A549 (cell line): ENCODE results near the gene FHIT. TPM values are rescaled to one million over a fixed set of nuclear protein-coding genes. Genes with fewer than 3 reads are reported as not detected.

Source experiments
- ATAC-seq, 2 experiments: fragments of 200-7000 bp in 1 of 2; fragments of >200 bp in 1 of 2; cut with Nextera tagmentation in 1 of 2; cut with Tn5 transposase in 1 of 2; 3 replicates each; pipeline versions ENCODE4 v1.8.0 to v1.9.1; 2018 to 2020; ENCODE audit warnings: mild to moderate bottlenecking in 1 of 2, moderate library complexity in 1 of 2
- CTCF ChIA-PET: fragments of 300-600 bp; sonication (Branson Sonifier 250); formaldehyde crosslinking; extraction: SDS; loops from one replicate; lab custom pipeline; 2021; ENCODE audit warnings: antibody characterized with exemption, inconsistent platforms; lab: Yijun Ruan, JAX
- POLR2A ChIA-PET: fragments of 350-600 bp; formaldehyde crosslinking; extraction: SDS; loops from one replicate; lab custom pipeline; 2021; ENCODE audit warnings: antibody characterized with exemption, inconsistent platforms; lab: Yijun Ruan, JAX
- DNase-seq, 2 experiments: peaks; one replicate each; pipeline versions ENCODE4 v3.0.0 to v3.0.0-alpha.2; 2011 to 2016; ENCODE audit warnings: low read depth in 1 of 2, low spot score in 1 of 2
- FAIRE-seq: peaks from 2 replicates; lab custom pipeline; 2011; peaks lifted over from hg19 to GRCh38; lab: Jason Lieb, UNC
- H3K27ac ChIP-seq, 2 experiments: fragments of >200 bp; sonication (Bioruptor Twin); formaldehyde crosslinking; 3 replicates each; pipeline ENCODE4 v1.5.1; 2016 to 2017
- H3K4me1 ChIP-seq: fragments of >200 bp; sonication (Bioruptor Twin); formaldehyde crosslinking; 3 replicates; pipeline ENCODE4 v1.6.1; 2016
- H3K4me2 ChIP-seq: fragments of >200 bp; sonication (Bioruptor Twin); formaldehyde crosslinking; 3 replicates; pipeline ENCODE4 v1.6.1; 2016
- H3K4me3 ChIP-seq: fragments of >200 bp; sonication (Bioruptor Twin); formaldehyde crosslinking; 3 replicates; pipeline ENCODE4 v1.5.1; 2016
- H3K9me3 ChIP-seq: fragments of >200 bp; sonication (Bioruptor Twin); formaldehyde crosslinking; 3 replicates; pipeline ENCODE4 v1.6.1; 2016
- ATOH8 ChIP-seq: fragments of 250-450 bp; sonication (Bioruptor Pico); IDR thresholded peaks from 2 replicates; pipeline ENCODE4 v1.5.0; 2020; ENCODE audit warnings: low read depth, mild to moderate bottlenecking, moderate library complexity
- CBX8 ChIP-seq: fragments of 200-600 bp; sonication (generic); IDR thresholded peaks from 2 replicates; pipeline ENCODE4 v1.6.1; 2016
- CHD2 ChIP-seq: fragments of 150-350 bp; IDR thresholded peaks from 2 replicates; pipeline ENCODE4 v1.6.1; 2014; ENCODE audit warnings: low read length; ENCODE audit not compliant: partially characterized antibody
- CTCF ChIP-seq: fragments of >200 bp; sonication (Bioruptor Twin); formaldehyde crosslinking; IDR thresholded peaks from 3 replicates; pipeline ENCODE4 v1.5.1; 2016
- E2F6 ChIP-seq: IDR thresholded peaks from 2 replicates; pipeline ENCODE4 v1.6.1; 2012; ENCODE audit warnings: low read depth, borderline replicate concordance
- EHMT2 ChIP-seq: fragments of 200-600 bp; sonication (generic); IDR thresholded peaks from 2 replicates; pipeline ENCODE4 v1.6.1; 2016; ENCODE audit warnings: antibody characterized with exemption, low read depth, mild to moderate bottlenecking, moderate library complexity
- FOSL2 ChIP-seq, 2 experiments: fragments of 450-650 bp in 1 of 2; fragments of >200 bp in 1 of 2; sonication (Bioruptor Twin) in 1 of 2; formaldehyde crosslinking; IDR thresholded peaks; 2 replicates each; pipeline versions ENCODE4 v1.5.0 to v1.6.1; 2016 to 2020; ENCODE audit warnings: mild to moderate bottlenecking in 1 of 2, moderate library complexity in 1 of 2
- GATA3 ChIP-seq: IDR thresholded peaks from 2 replicates; pipeline ENCODE4 v1.6.1; 2012; ENCODE audit warnings: borderline replicate concordance
- HMGXB4 ChIP-seq: fragments of 250-450 bp; sonication (Bioruptor Pico); IDR thresholded peaks from 2 replicates; pipeline ENCODE4 v1.5.0; 2021; ENCODE audit warnings: mild to moderate bottlenecking, moderate library complexity, borderline replicate concordance
- HOXA7 ChIP-seq: fragments of 250-450 bp; sonication (Bioruptor Pico); IDR thresholded peaks from 2 replicates; pipeline ENCODE4 v1.5.0; 2020; ENCODE audit warnings: mild to moderate bottlenecking, moderate library complexity
- HOXB13 ChIP-seq: fragments of 250-450 bp; sonication (Bioruptor Pico); IDR thresholded peaks from 2 replicates; pipeline ENCODE4 v1.5.0; 2020; ENCODE audit warnings: low read depth, mild to moderate bottlenecking, moderate library complexity
- HOXB5 ChIP-seq: fragments of 250-450 bp; sonication (Bioruptor Pico); IDR thresholded peaks from 2 replicates; pipeline ENCODE4 v1.5.0; 2020; ENCODE audit warnings: mild to moderate bottlenecking, moderate library complexity
- JUN ChIP-seq, 2 experiments: fragments of >200 bp; sonication (Bioruptor Twin); formaldehyde crosslinking; IDR thresholded peaks; 2 replicates in 1 of 2; 3 replicates in 1 of 2; pipeline ENCODE4 v1.6.1; 2016 to 2017
- NFE2L2 ChIP-seq: fragments of 150-350 bp; conservative IDR thresholded peaks from 2 replicates; pipeline ENCODE4 v1.6.1; 2014; ENCODE audit warnings: low read length
- NPAS2 ChIP-seq: fragments of 250-450 bp; sonication (Bioruptor Pico); IDR thresholded peaks from 2 replicates; pipeline ENCODE4 v1.8.0; 2022; ENCODE audit warnings: mild to moderate bottlenecking, moderate library complexity, borderline replicate concordance
- NR3C1 ChIP-seq: fragments of >200 bp; sonication (Bioruptor Twin); formaldehyde crosslinking; IDR thresholded peaks from 3 replicates; pipeline ENCODE4 v1.6.1; 2017
- PBX3 ChIP-seq: IDR thresholded peaks from 2 replicates; pipeline ENCODE4 v1.6.1; 2012
- RAD21 ChIP-seq, 2 experiments: fragments of >200 bp in 1 of 2; sonication (Bioruptor Twin) in 1 of 2; formaldehyde crosslinking in 1 of 2; IDR thresholded peaks in 1 of 2; conservative IDR thresholded peaks in 1 of 2; 2 replicates in 1 of 2; 3 replicates in 1 of 2; pipeline ENCODE4 v1.6.1; 2012 to 2018; ENCODE audit warnings: inconsistent platforms in 1 of 2
- RARB ChIP-seq: fragments of 250-450 bp; sonication (Bioruptor Pico); IDR thresholded peaks from 2 replicates; pipeline ENCODE4 v1.8.0; 2021; ENCODE audit warnings: mild to moderate bottlenecking, moderate library complexity
- RCOR1 ChIP-seq: fragments of 150-350 bp; IDR thresholded peaks from 2 replicates; pipeline ENCODE4 v1.6.1; 2014; ENCODE audit warnings: antibody characterized with exemption, low read length, low read depth
- RFX5 ChIP-seq: fragments of 450-650 bp; IDR thresholded peaks from 2 replicates; pipeline ENCODE4 v1.7.1; 2014; ENCODE audit warnings: antibody characterized with exemption, mild to moderate bottlenecking, moderate library complexity
- SMC3 ChIP-seq: fragments of >200 bp; sonication (Bioruptor Twin); formaldehyde crosslinking; IDR thresholded peaks from 3 replicates; pipeline ENCODE4 v1.6.1; 2018; ENCODE audit warnings: inconsistent platforms
- TP53 ChIP-seq: fragments of 250-450 bp; sonication (Bioruptor Pico); IDR thresholded peaks from 2 replicates; pipeline ENCODE4 v1.5.0; 2021; ENCODE audit warnings: mild to moderate bottlenecking, moderate library complexity
- ZFP36 ChIP-seq: fragments of 450-650 bp; IDR thresholded peaks from 2 replicates; pipeline ENCODE4 v1.6.1; 2014; ENCODE audit warnings: borderline replicate concordance; ENCODE audit not compliant: partially characterized antibody
- ZNF302 ChIP-seq: fragments of 250-450 bp; sonication (Bioruptor Pico); IDR thresholded peaks from 2 replicates; pipeline ENCODE4 v1.9.0; 2021; ENCODE audit warnings: inconsistent platforms, mild to moderate bottlenecking, moderate library complexity
- ZSCAN20 ChIP-seq: fragments of 250-450 bp; sonication (Bioruptor Pico); IDR thresholded peaks from 2 replicates; pipeline ENCODE4 v1.8.0; 2022; ENCODE audit warnings: mild to moderate bottlenecking, moderate library complexity
- WGBS: methylation state at CpG from one replicate; pipeline ENCODE4 v1.1.6; 2017; ENCODE audit errors: missing lambda C conversion rate; 5-methylcytosine and 5-hydroxymethylcytosine counted together
- polyA plus RNA-seq, 4 experiments: library from polyadenylated mRNA; depleted of rRNA in 3 of 4; stranded (reverse); fragments of >200 nt; fragmentation: RNase III in 1 of 4; extraction: RNeasy Plus Mini Kit Qiagen cat#74134 plus additional on column Dnase treatment in 1 of 4; gene quantifications; 2 replicates in 3 of 4; 3 replicates in 1 of 4; pipeline ENCODE4 v1.2.3, GENCODE V29; 2011 to 2017
- TF ChIP-seq, protein P1 (sequence below): fragments of 150-350 bp; IDR thresholded peaks from 2 replicates; pipeline ENCODE4 v1.6.1; 2014; ENCODE audit warnings: low read depth, mild to moderate bottlenecking, low read length

Gene FHIT
- polyA plus RNA-seq, 2 of the 4 experiments (the other 2 are of a cell fraction): 0.76 to 0.92 TPM

GRCh38 chr3:59885899-59886400, 1365.3 kb downstream of the FHIT start:
- DNase-seq: no peak
- ChIA-PET CTCF (interaction anchor here (0.8 to 1.8 kb wide), 2 partner anchors 14 to 311 kb away, joined by 3 to 6 read pairs; no protein-coding TSS in a partner anchor), POLR2A (no interaction called here)
- FAIRE-seq: no peak
- no peak for ATAC-seq
- 53% methylated on average over 2 of the region's 2 CpGs for WGBS
- no peak overlapping the region for H3K27ac ChIP-seq
- H3K4me2 ChIP-seq: no peak overlapping the region
- no peak for TF ChIP-seq RARB (CRISPR knock-in tag)
- no peak for TF ChIP-seq JUN (IDR thresholded peaks at IDR 0.05)
- no peak for TF ChIP-seq PBX3
- TF ChIP-seq SMC3: no peak
- TF ChIP-seq CTCF: no peak
- TF ChIP-seq RFX5: no peak
- TF ChIP-seq ATOH8 (CRISPR knock-in tag): no peak
- TF ChIP-seq CBX8: no peak
- TF ChIP-seq RCOR1: no peak
- no peak for TF ChIP-seq FOSL2 (IDR thresholded peaks at IDR 0.05)
- TF ChIP-seq FOSL2 (CRISPR knock-in tag; IDR thresholded peaks at IDR 0.05): no peak
- TF ChIP-seq GATA3: no peak
- no peak for TF ChIP-seq HOXA7 (CRISPR knock-in tag)
- no peak for TF ChIP-seq NFE2L2
- no peak for TF ChIP-seq E2F6
- no peak for TF ChIP-seq ZFP36
- TF ChIP-seq NR3C1: no peak
- H3K4me1 ChIP-seq: no peaks in the 10 kb centered on the region
- H3K4me3 ChIP-seq: no peak overlapping the region
- no peaks in the 10 kb centered on the region for H3K9me3 ChIP-seq

GRCh38 chr3:59885101-59885500, 1366.2 kb downstream of the FHIT start:
- CTCF ChIA-PET: interaction anchor here (0.6 to 1.8 kb wide), 2 partner anchors 11 to 310 kb away, joined by 5 to 6 read pairs; no protein-coding TSS in a partner anchor
- DNase-seq (no peak), FAIRE-seq (no peak), ATAC-seq (no peak)
- 29% methylated on average over 4 of the region's 4 CpGs for WGBS
- no peak overlapping the region for H3K4me2 ChIP-seq
- POLR2A ChIA-PET: no interaction called here
- TF ChIP-seq, protein P1, sequence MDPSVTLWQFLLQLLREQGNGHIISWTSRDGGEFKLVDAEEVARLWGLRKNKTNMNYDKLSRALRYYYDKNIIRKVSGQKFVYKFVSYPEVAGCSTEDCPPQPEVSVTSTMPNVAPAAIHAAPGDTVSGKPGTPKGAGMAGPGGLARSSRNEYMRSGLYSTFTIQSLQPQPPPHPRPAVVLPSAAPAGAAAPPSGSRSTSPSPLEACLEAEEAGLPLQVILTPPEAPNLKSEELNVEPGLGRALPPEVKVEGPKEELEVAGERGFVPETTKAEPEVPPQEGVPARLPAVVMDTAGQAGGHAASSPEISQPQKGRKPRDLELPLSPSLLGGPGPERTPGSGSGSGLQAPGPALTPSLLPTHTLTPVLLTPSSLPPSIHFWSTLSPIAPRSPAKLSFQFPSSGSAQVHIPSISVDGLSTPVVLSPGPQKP: no peak
- TF ChIP-seq HMGXB4 (CRISPR knock-in tag) (no peak), CHD2 (no peak), RAD21 (conservative IDR thresholded peaks at IDR 0.05 in 1 of 2, IDR thresholded peaks at IDR 0.05 in 1 of 2) (no peak), ZSCAN20 (CRISPR knock-in tag) (no peak), NPAS2 (CRISPR knock-in tag) (no peak), EHMT2 (no peak), HOXB13 (CRISPR knock-in tag) (no peak), ZNF302 (no peak), HOXB5 (CRISPR knock-in tag) (no peak), NR3C1 (no peak), SMC3 (no peak), TP53 (no peak)
- no peak overlapping the region for H3K27ac ChIP-seq
- H3K4me3 ChIP-seq: no peak overlapping the region
- H3K9me3 ChIP-seq: no peaks in the 10 kb centered on the region
- no peaks in the 10 kb centered on the region for H3K4me1 ChIP-seq
